CD14-positive monocyte (primary cell): ENCODE results near the gene GRB7. TPM values are rescaled to one million over a fixed set of nuclear protein-coding genes. Genes with fewer than 3 reads are reported as not detected.

Experiments
- DNase-seq, 3 donors: peaks; one replicate each; pipeline ENCODE4 v3.0.0-alpha.2; 2011 to 2022
- H2AFZ ChIP-seq: 2 replicates; pipeline ENCODE4 v1.6.0; 2012; ENCODE audit warnings: mild to moderate bottlenecking, low read depth, low read length, inconsistent platforms; ENCODE audit not compliant: insufficient read depth, poor library complexity, severe bottlenecking
- H3K27ac ChIP-seq, 2 donors: 1 replicate in 1 of 2; 2 replicates in 1 of 2; pipeline ENCODE4 v1.5.1; 2012 to 2013; ENCODE audit warnings: low read length in 2 of 2, control low read depth in 1 of 2, inconsistent platforms in 1 of 2, low read depth in 1 of 2, mild to moderate bottlenecking in 1 of 2
- H3K27me3 ChIP-seq, 2 donors: one replicate each; pipeline versions ENCODE4 v1.6.0 to v1.6.1; 2011 to 2013; ENCODE audit warnings: low read length in 2 of 2; ENCODE audit not compliant: control insufficient read depth in 2 of 2, insufficient read depth in 2 of 2
- H3K36me3 ChIP-seq, 2 donors: replicated peaks in 1 of 2; 1 replicate in 1 of 2; 2 replicates in 1 of 2; pipeline versions ENCODE4 v1.5.1 to v1.6.1; 2012 to 2013; ENCODE audit warnings: low read length in 2 of 2, control low read depth in 1 of 2, inconsistent platforms in 1 of 2, mild to moderate bottlenecking in 1 of 2; ENCODE audit not compliant: insufficient read depth in 2 of 2, control insufficient read depth in 1 of 2
- H3K4me1 ChIP-seq, 2 donors: 1 replicate in 1 of 2; 2 replicates in 1 of 2; pipeline versions ENCODE4 v1.5.1 to v1.6.1; 2012 to 2013; ENCODE audit warnings: low read length in 2 of 2, control low read depth in 1 of 2, inconsistent platforms in 1 of 2, mild to moderate bottlenecking in 1 of 2, moderate library complexity in 1 of 2; ENCODE audit not compliant: insufficient read depth in 2 of 2, control insufficient read depth in 1 of 2
- H3K4me2 ChIP-seq: replicated peaks from 2 replicates; pipeline ENCODE3; 2012; ENCODE audit warnings: low read length, moderate library complexity, mild to moderate bottlenecking; ENCODE audit not compliant: poor library complexity, severe bottlenecking; ENCODE audit errors: extremely low read depth
- H3K4me3 ChIP-seq, 3 experiments: fragments of 200-600 bp in 1 of 3; sonication (generic) in 1 of 3; replicated peaks in 1 of 3; 1 replicate in 2 of 3; 2 replicates in 1 of 3; pipeline ENCODE4 v1.5.1; 2011 to 2013; ENCODE audit warnings: low read length in 3 of 3, mild to moderate bottlenecking in 3 of 3, control low read depth in 2 of 3, low read depth in 2 of 3, inconsistent platforms in 1 of 3, moderate library complexity in 1 of 3
- H3K79me2 ChIP-seq: 2 replicates; pipeline ENCODE4 v1.6.0; 2012; ENCODE audit warnings: mild to moderate bottlenecking, control low read depth, inconsistent platforms, low read length, moderate library complexity; ENCODE audit not compliant: insufficient read depth
- H3K9ac ChIP-seq: 2 replicates; pipeline ENCODE4 v1.6.0; 2017; ENCODE audit warnings: low read length, mild to moderate bottlenecking; ENCODE audit not compliant: insufficient read depth, poor library complexity, severe bottlenecking
- H3K9me3 ChIP-seq, 2 donors: replicated peaks in 1 of 2; 1 replicate in 1 of 2; 2 replicates in 1 of 2; pipeline versions ENCODE4 v1.5.1 to v1.6.1; 2012 to 2013; ENCODE audit warnings: low read length in 2 of 2, control low read depth in 1 of 2; ENCODE audit not compliant: control insufficient read depth in 1 of 2, insufficient read depth in 1 of 2
- H4K20me1 ChIP-seq: 2 replicates; pipeline ENCODE4 v1.6.0; 2012; ENCODE audit warnings: mild to moderate bottlenecking, low read length, control low read depth, moderate library complexity; ENCODE audit not compliant: insufficient read depth
- H3K27ac Mint-ChIP-seq, 7 donors: one replicate each; pipeline ENCODE4 v1.8.0; 2020; ENCODE audit warnings: mild to moderate bottlenecking in 7 of 7, mixed read lengths in 7 of 7, moderate library complexity in 6 of 7, inconsistent platforms in 2 of 7
- H3K27me3 Mint-ChIP-seq, 3 donors: one replicate each; pipeline ENCODE4 v1.8.0; 2021 to 2022; ENCODE audit warnings: low read depth in 3 of 3, mild to moderate bottlenecking in 3 of 3, mixed read lengths in 3 of 3, moderate library complexity in 3 of 3, inconsistent platforms in 1 of 3
- H3K36me3 Mint-ChIP-seq, 2 donors: one replicate each; pipeline ENCODE4 v1.8.0; 2020; ENCODE audit warnings: mixed read lengths in 2 of 2, inconsistent platforms in 1 of 2, mild to moderate bottlenecking in 1 of 2
- H3K4me1 Mint-ChIP-seq: one replicate; pipeline ENCODE4 v1.8.0; 2020; ENCODE audit warnings: mild to moderate bottlenecking, mixed read lengths
- H3K4me3 Mint-ChIP-seq, 2 donors: one replicate each; pipeline ENCODE4 v1.8.0; 2020; ENCODE audit warnings: mild to moderate bottlenecking in 2 of 2, mixed read lengths in 2 of 2, moderate library complexity in 1 of 2
- H3K9me3 Mint-ChIP-seq, 7 donors: one replicate each; pipeline ENCODE4 v1.8.0; 2020 to 2022; ENCODE audit warnings: mixed read lengths in 7 of 7, mild to moderate bottlenecking in 6 of 7, moderate library complexity in 6 of 7, inconsistent platforms in 2 of 7
- CTCF ChIP-seq: fragments of 200-600 bp; IDR thresholded peaks from one replicate; pipeline ENCODE4 v1.8.0; 2022; ENCODE audit warnings: antibody characterized with exemption, mild to moderate bottlenecking
- WGBS: methylation state at CpG from one replicate; pipeline ENCODE4 v1.1.5; 2013; ENCODE audit warnings: missing lambda C conversion rate; ENCODE audit not compliant: insufficient coverage; 5-methylcytosine and 5-hydroxymethylcytosine counted together
- intact Hi-C, 2 donors: fragments of 100-400 bp; cut with micrococcal nuclease; formaldehyde crosslinking; loops; one replicate each; pipeline versions ENCODE4 v1.15.0 to v1.15.1; 2023
- polyA plus RNA-seq, 3 donors: library from polyadenylated mRNA; depleted of rRNA in 1 of 3; unstranded in 2 of 3; stranded (reverse) in 1 of 3; fragments of 300-500 nt in 2 of 3; fragments of >200 nt in 1 of 3; fragmentation: Illumina TruSeq in 2 of 3; gene quantifications; 1 replicate in 2 of 3; 2 replicates in 1 of 3; pipeline ENCODE4 v1.2.3, GENCODE V29; 2012 to 2021

GRB7 gene
- polyA plus RNA-seq, 3 donors = not detected

- Histone ChIP-seq H3K4me3 (no peak overlapping the region), H3K36me3 (no peaks in the 10 kb centered on the region), H3K9me3 (no peaks in the 10 kb centered on the region), H4K20me1 (no peaks in the 10 kb centered on the region), H3K27me3 (peaks cover 38 to 55% of the 10 kb centered on the region in 2 donors), H3K4me1 (no peaks in the 10 kb centered on the region), H2AFZ (no peak overlapping the region), H3K4me2 (no peak overlapping the region), H3K9ac (no peak overlapping the region), H3K79me2 (no peaks in the 10 kb centered on the region), H3K27ac (no peak overlapping the region)
- Mint-ChIP-seq H3K27ac (peak overlapping the region in 1 of 7 donors; percentile 65), H3K9me3 (no peaks in the 10 kb centered on the region), H3K4me1 (peaks cover 9% of the 10 kb centered on the region), H3K27me3 (peaks cover 30 to 56% (median 40%) of the 10 kb centered on the region in 3 donors), H3K4me3 (peak overlapping the region in 1 of 2 donors; percentile 71), H3K36me3 (peaks cover 0 to 2% of the 10 kb centered on the region in 2 donors)
- 100% methylated on average over 1 of the region's 4 CpGs for WGBS
- DNase-seq = no peak
- no peak for TF ChIP-seq CTCF
- intact Hi-C loops = no loop called here
Measured at GRCh38 chr17:39774047-39774446, 36.3 kb downstream of the GRB7 start.

- no peaks in the 10 kb centered on the region for H3K36me3 ChIP-seq
- no peak overlapping the region for H3K9ac ChIP-seq
- Mint-ChIP-seq H3K9me3 (no peaks in the 10 kb centered on the region), H3K4me3 (no peak overlapping the region), H3K36me3 (peaks cover 0 to 2% of the 10 kb centered on the region in 2 donors), H3K27ac (peak overlapping the region in 1 of 7 donors; percentile 4), H3K27me3 (peaks cover 35 to 62% (median 44%) of the 10 kb centered on the region in 3 donors), H3K4me1 (peaks cover 9% of the 10 kb centered on the region)
- H3K79me2 ChIP-seq = no peaks in the 10 kb centered on the region
- intact Hi-C loops = no loop called here
- H3K27ac ChIP-seq = no peak overlapping the region
- H4K20me1 ChIP-seq = no peaks in the 10 kb centered on the region
- TF ChIP-seq CTCF = no peak
- no peaks in the 10 kb centered on the region for H3K4me1 ChIP-seq
- no peak overlapping the region for H2AFZ ChIP-seq
- H3K27me3 ChIP-seq = peaks cover 36 to 55% of the 10 kb centered on the region in 2 donors
- no peak for DNase-seq
- H3K9me3 ChIP-seq = no peaks in the 10 kb centered on the region
- no peak overlapping the region for H3K4me2 ChIP-seq
- no peak overlapping the region for H3K4me3 ChIP-seq
- WGBS = no CpG with 5 or more reads among the region's 2 CpGs
Measured at GRCh38 chr17:39775031-39775430, 37.3 kb downstream of the GRB7 start.
